Loucy (cell line): ENCODE measurements around the gene GATA5.

Source experiments
- CTCF ChIP-seq: fragments of 200-600 bp; sonication (generic); conservative IDR thresholded peaks from 2 replicates; pipeline ENCODE4 v1.5.1; 2014; ENCODE audit warnings: mild to moderate bottlenecking, antibody characterized with exemption, low read length
- EZH2phosphoT487 ChIP-seq: fragments of 200-600 bp; IDR thresholded peaks from 2 replicates; pipeline ENCODE4 v1.6.1; 2018; ENCODE audit warnings: antibody characterized with exemption, mild to moderate bottlenecking, moderate library complexity, borderline replicate concordance

DNA sequence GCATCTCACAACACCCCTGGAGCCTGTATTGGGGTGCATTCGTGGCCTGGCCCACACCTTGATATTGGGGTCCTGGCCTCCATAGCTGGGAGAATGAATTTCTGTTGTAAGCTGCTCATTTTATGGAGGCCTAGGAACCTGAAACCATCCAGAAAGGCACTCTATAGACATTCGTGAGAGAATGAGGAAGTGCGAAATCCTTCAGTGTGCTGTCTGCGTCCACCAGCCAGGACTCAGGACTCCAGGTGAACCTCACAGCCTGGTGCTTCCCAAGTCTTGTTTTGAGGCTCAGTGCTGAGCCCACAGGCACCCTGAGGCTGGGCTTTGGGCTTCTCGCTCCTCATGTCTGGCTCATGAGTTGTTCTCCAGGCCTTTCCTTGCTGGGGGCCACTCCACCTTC, 36.6 kb downstream of the GATA5 start:
- no peak for TF ChIP-seq CTCF
- no peak for TF ChIP-seq EZH2phosphoT487
